Osteoblast (primary cell): ENCODE data around the gene NPAS3. TPM values are rescaled to one million over a fixed set of nuclear protein-coding genes. Genes with fewer than 3 reads are reported as not detected.

Experiments used
- DNase-seq: peaks from one replicate; pipeline ENCODE4 v3.0.0; 2011; ENCODE audit warnings: low spot score, mixed read lengths; ENCODE audit not compliant: insufficient read length; ENCODE audit errors: missing footprints
- H2AFZ ChIP-seq: 2 replicates; pipeline ENCODE4 v1.6.0; 2011; ENCODE audit warnings: mild to moderate bottlenecking, low read length
- H3K27ac ChIP-seq: 2 replicates; pipeline ENCODE4 v1.5.1; 2011; ENCODE audit warnings: mild to moderate bottlenecking, low read depth, low read length, moderate library complexity
- H3K27me3 ChIP-seq: 2 replicates; pipeline ENCODE4 v1.6.0; 2012; ENCODE audit warnings: mild to moderate bottlenecking, control low read depth, inconsistent platforms, low read length, moderate library complexity; ENCODE audit not compliant: insufficient read depth
- H3K36me3 ChIP-seq: 2 replicates; pipeline ENCODE4 v1.5.1; 2011; ENCODE audit warnings: mild to moderate bottlenecking, low read length, control low read depth, moderate library complexity; ENCODE audit not compliant: insufficient read depth
- H3K4me1 ChIP-seq: 2 replicates; pipeline ENCODE4 v1.5.1; 2011; ENCODE audit warnings: mild to moderate bottlenecking, low read length, control low read depth, moderate library complexity; ENCODE audit not compliant: insufficient read depth
- H3K4me2 ChIP-seq: 2 replicates; pipeline ENCODE4 v1.6.0; 2011; ENCODE audit warnings: mild to moderate bottlenecking, low read length; ENCODE audit not compliant: insufficient read depth
- H3K4me3 ChIP-seq: fragments of 200-600 bp; sonication (generic); 3 replicates; pipeline ENCODE4 v1.5.1; 2012; ENCODE audit warnings: mild to moderate bottlenecking, low read length, inconsistent platforms; ENCODE audit not compliant: insufficient read depth
- H3K79me2 ChIP-seq: 2 replicates; pipeline ENCODE4 v1.6.0; 2012; ENCODE audit warnings: mild to moderate bottlenecking, low read length, control low read depth, inconsistent platforms; ENCODE audit not compliant: insufficient read depth
- H3K9me3 ChIP-seq: 2 replicates; pipeline ENCODE4 v1.5.1; 2011; ENCODE audit warnings: low read depth, low read length, control low read depth
- H4K20me1 ChIP-seq: 2 replicates; pipeline ENCODE4 v1.6.0; 2012; ENCODE audit warnings: mild to moderate bottlenecking, low read length, control low read depth; ENCODE audit not compliant: insufficient read depth
- total RNA-seq: library from RNA; depleted of rRNA; stranded (reverse); fragments of >200 nt; gene quantifications from 2 replicates; pipeline ENCODE4 v1.2.3, GENCODE V29; 2012
- TF ChIP-seq, protein P1 (sequence below): IDR thresholded peaks from 2 replicates; pipeline ENCODE4 v1.5.1; 2011; ENCODE audit warnings: mild to moderate bottlenecking, low read depth, low read length, moderate library complexity; ENCODE audit errors: extremely low read depth

Gene NPAS3
- total RNA-seq, 1 donor, result 0.72 TPM

- Histone ChIP-seq H3K36me3 (no peaks in the 10 kb centered on the region), H3K27ac (no peak overlapping the region), H2AFZ (no peak overlapping the region), H3K9me3 (no peaks in the 10 kb centered on the region), H3K4me1 (no peaks in the 10 kb centered on the region), H3K4me3 (no peak overlapping the region), H3K4me2 (no peak overlapping the region), H3K27me3 (peaks cover 8% of the 10 kb centered on the region), H4K20me1 (no peaks in the 10 kb centered on the region), H3K79me2 (no peaks in the 10 kb centered on the region)
- no peak for DNase-seq
- TF ChIP-seq, protein P1, sequence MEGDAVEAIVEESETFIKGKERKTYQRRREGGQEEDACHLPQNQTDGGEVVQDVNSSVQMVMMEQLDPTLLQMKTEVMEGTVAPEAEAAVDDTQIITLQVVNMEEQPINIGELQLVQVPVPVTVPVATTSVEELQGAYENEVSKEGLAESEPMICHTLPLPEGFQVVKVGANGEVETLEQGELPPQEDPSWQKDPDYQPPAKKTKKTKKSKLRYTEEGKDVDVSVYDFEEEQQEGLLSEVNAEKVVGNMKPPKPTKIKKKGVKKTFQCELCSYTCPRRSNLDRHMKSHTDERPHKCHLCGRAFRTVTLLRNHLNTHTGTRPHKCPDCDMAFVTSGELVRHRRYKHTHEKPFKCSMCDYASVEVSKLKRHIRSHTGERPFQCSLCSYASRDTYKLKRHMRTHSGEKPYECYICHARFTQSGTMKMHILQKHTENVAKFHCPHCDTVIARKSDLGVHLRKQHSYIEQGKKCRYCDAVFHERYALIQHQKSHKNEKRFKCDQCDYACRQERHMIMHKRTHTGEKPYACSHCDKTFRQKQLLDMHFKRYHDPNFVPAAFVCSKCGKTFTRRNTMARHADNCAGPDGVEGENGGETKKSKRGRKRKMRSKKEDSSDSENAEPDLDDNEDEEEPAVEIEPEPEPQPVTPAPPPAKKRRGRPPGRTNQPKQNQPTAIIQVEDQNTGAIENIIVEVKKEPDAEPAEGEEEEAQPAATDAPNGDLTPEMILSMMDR, result no peak
Measured at GRCh38 chr14:33634631-33635030, 696.0 kb downstream of the NPAS3 start.

- Histone ChIP-seq H3K9me3 (no peaks in the 10 kb centered on the region), H2AFZ (no peak overlapping the region), H3K4me3 (no peak overlapping the region), H3K4me1 (no peaks in the 10 kb centered on the region), H4K20me1 (no peaks in the 10 kb centered on the region), H3K27me3 (peaks cover 8% of the 10 kb centered on the region), H3K79me2 (no peaks in the 10 kb centered on the region), H3K36me3 (no peaks in the 10 kb centered on the region), H3K4me2 (no peak overlapping the region), H3K27ac (no peak overlapping the region)
- no peak for DNase-seq
- TF ChIP-seq, protein P1, result no peak
Measured at GRCh38 chr14:33636716-33637115, 698.0 kb downstream of the NPAS3 start.

DNA sequence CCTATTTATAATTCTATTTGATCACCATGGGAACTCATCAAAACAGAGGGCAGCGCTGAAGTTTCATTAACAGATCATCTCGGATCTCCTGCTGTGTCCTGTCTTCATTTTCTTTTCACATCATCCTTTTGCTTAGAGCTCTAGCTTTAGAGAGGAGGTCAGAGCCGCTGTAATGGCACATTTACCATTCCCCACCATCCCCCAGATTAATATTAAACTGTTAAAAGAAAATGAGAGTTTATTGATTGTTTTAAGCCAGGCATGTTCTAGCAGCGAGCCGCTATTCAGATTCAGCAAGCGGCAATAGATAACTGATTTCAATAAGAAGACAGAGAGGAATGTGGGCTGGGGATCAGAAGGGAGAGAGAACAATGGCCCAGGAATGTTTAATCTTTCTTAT lies 703.4 kb downstream of the NPAS3 start:
- H3K9me3 ChIP-seq, result no peaks in the 10 kb centered on the region
- DNase-seq, result no peak
- H3K27ac ChIP-seq, result no peak overlapping the region
- TF ChIP-seq, protein P1, result no peak
- H3K36me3 ChIP-seq, result no peaks in the 10 kb centered on the region
- no peak overlapping the region for H3K4me2 ChIP-seq
- peaks cover 22% of the 10 kb centered on the region for H3K4me1 ChIP-seq
- no peak overlapping the region for H3K4me3 ChIP-seq
- H4K20me1 ChIP-seq, result no peaks in the 10 kb centered on the region
- H2AFZ ChIP-seq, result no peak overlapping the region
- peaks cover 6% of the 10 kb centered on the region for H3K27me3 ChIP-seq
- no peaks in the 10 kb centered on the region for H3K79me2 ChIP-seq

- Histone ChIP-seq H3K4me2 (no peak overlapping the region), H2AFZ (no peak overlapping the region), H3K27ac (no peak overlapping the region), H3K27me3 (peaks cover 6% of the 10 kb centered on the region), H4K20me1 (no peaks in the 10 kb centered on the region), H3K36me3 (no peaks in the 10 kb centered on the region), H3K9me3 (no peaks in the 10 kb centered on the region), H3K4me3 (no peak overlapping the region), H3K79me2 (no peaks in the 10 kb centered on the region), H3K4me1 (peaks cover 27% of the 10 kb centered on the region)
- TF ChIP-seq, protein P1, result no peak
- no peak for DNase-seq
Measured at GRCh38 chr14:33642691-33643244, 704.1 kb downstream of the NPAS3 start.
